HCEC 1CT (cell line): Measurements from ENCODE around the gene MRGPRG.

Source experiments
- DNase-seq: peaks from one replicate; pipeline ENCODE4 v3.0.0-alpha.2; 2017

The MRGPRG gene

DNA sequence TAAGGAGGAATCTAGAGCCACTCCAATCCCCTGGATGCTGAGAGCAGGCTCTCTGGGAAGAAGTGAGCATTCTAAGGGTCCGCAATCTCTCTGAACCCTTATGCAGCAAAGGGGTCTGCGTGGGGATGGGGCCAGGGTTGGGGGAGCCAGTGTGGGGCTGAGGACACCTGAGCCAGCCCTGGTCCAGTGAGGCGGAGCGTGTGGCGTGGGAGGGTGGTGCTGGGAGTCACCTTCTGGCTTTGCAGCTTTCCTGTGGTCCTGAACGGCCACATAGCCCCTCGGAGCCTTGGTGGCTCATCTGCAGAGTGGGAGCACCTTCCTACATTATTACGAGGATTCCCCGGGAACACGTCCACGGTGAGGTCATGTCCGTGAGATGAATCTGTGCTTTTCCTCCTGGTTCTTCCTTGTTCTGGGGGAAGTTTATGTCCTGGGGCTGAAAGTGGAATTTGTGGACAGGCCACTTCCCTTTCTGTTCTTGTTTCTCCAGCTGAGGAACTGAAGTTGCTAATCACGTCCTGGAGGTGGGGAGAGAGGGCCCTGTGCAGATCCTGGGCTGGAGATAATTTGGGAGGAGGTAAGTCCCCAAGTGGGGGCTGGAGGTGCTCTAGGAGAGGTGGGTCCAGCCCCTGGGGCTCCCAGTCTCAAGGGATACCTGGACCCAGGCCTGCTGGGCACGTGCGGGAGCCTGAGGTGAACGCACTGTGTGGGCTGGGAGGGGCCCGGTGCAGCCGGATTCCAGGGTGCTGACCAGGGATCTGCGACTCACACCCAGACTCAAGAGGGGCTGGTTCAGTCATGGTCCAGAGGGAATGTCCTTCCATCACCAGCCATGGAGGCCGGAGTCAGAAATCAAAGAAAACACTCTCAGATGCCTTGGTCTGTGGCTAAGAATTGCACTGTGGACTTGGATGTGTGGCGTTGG, 7.5 kb upstream of the MRGPRG start:
- DNase-seq = no peak

DNA sequence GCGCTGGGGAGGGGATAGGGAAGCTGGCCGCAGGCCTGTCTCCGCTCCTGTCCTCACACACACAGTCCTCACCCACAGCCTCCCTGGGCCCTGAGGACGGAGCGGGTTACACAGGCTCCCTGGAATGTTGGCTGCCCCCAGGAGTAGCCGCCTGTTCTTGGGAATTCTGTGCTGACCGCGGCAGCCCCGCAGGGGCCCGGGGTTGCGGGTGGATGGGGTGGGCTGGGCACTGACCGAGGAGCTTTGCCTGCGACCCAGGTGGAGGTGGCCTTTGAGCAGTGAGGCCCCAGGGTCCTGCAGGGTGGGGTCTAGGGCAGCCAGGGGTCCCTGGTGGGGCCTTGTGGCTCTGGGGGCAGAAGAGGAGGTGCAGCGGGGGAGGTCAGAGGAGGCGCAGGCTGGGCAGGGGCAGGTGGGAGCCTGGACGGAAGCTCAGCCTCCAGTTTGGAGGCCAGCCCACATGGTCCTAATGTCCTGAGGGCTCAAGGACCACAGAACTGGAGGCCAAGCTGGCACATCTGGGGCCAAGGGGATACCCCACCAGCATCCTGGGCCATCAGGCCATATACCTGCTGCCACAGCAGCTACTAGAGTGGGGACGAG, 6.6 kb upstream of the MRGPRG start:
- DNase-seq = no peak

GRCh38 chr11:3224401-3225057, 5.9 kb upstream of the MRGPRG start:
- DNase-seq = no peak

DNA sequence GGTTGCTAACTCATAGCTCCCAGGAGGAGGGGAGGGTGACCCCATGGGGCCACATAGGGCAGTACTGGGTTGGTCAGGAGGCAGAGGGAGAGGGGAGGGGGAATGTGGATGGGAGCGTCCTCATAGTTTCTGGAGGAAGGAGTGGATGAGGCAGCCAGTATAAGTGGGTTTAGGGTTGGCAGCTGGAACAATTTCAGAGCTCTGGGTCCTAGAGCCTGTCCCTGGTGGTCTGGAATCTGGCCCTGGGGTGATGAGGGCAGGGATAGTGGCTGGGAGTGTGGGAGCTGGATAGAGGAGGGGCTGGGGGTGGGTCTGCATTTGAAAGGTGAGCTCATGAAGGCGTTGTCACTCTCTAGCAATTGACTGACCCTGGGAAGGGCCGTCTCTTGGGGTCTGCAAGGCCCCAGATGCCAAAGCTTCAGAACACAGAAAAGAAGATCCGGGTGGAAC, 5.3 kb upstream of the MRGPRG start:
- no peak for DNase-seq

DNA sequence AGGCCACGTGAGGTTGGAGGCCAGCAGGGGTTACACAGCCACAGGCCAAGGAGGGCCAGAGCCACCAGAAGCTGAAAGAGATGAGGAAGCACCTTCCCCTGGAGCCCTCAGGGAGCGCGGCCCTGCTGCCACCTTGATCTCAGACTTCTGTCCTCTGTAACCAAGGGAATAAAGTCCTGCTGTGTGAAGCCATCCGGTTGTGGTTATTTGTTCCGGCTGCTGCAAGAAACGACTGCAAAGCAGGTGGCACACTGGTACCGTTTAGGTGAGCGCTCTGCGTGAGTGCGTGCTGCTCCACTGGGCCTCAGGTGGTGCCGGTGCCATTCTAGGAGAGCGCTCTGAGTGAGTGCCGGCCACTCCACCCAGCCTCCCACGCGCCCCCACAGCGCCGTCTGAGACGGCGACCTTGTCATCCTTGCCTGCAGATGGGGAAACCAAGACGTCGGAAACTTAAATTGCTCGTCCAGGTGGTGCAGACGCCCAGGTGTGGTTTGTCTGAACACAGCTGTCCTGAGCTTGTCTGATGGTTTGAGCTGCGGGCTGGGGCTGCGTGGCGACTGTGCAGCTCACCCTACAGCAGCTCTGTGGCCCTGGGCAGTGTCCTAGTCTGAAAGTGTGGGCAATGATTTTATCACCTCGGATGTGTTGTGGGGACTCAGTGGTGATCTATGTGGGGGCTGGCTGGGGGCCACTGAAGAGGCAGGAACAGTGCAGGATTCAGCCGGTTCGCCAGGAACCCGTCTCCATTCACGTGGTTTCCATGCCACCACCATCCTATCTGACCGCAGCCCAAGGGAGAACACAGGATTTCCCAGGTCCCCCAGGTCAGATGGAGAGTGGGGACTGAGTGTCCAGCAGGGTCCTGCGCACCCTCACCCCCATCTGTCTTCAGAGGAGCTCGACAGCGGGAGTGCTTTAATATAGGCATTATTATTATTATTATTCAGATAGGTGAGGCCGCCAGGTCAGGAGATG, 4.6 kb upstream of the MRGPRG start:
- no peak for DNase-seq

DNA sequence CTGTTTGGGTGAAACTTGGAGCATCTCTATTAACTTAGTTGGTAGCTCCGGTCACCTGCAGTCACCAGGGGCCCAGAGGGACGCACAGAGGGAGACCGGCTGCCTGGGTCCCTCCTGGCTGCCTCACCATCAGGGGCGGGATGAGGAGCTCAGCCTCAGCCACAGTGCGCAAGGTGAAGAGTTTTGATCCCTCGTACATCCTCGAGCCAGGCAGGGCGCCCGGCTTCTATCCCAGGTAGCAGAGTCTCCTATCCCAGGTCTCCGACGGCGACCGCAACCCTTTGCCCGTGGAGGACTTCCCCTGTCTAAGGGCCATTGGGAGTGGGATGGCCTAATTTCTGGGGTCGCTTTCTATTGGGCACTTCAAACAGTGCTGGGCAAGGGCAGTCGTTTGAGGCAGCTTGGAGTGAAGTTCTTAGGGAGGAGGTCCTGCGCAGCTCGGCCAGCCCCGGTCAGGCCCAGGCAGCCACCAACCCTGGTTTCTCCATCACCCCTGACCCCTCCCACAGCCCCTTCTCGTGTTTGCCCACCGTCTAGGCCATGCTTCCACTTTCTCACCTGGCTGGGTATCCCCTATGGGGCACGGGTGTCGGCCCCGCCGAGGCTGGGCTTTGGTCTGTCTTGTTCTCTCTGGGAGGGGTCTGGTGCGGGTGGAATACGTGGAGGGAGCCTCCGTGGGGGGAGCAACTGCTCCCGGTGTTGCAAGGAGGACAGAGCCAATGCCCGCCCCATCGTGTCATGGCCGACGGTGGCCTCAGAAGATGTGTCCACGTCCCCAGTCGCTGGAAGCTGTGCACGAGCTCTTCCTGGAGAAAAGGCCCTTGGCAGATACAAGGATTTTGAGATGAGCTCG, 3.6 kb upstream of the MRGPRG start:
- no peak for DNase-seq

- DNase-seq = no peak
These were observed 2.9 kb upstream of the MRGPRG start for GRCh38 chr11:3221408-3222002.

GRCh38 chr11:3220521-3221407, 2.2 kb upstream of the MRGPRG start:
- no peak for DNase-seq

DNA sequence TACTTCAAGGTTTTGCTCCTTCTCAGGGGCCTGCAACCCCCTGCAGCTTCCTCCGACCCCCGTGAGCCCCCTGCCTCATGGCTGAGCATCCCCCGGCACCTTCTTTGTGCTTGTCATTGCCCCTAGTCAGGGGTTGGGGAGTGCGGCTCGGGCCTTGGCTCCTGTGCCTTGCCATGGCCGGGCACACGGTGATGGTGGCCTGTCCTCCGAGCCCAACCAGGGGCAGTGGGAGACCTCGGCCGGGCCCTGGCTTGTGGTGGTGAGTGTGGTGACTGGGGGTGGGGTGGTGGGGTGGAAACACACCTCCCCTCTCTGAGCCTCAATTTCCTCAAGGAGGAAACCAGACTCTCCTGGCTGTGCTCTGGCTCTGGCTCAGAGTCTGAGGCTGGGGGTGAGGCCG, 1.5 kb upstream of the MRGPRG start:
- no peak for DNase-seq

GRCh38 chr11:3219281-3219892, 774 bp upstream of the MRGPRG start:
- no peak for DNase-seq

- DNase-seq = no peak
These were observed 663 bp downstream of the MRGPRG start for GRCh38 chr11:3217818-3218482.

DNA sequence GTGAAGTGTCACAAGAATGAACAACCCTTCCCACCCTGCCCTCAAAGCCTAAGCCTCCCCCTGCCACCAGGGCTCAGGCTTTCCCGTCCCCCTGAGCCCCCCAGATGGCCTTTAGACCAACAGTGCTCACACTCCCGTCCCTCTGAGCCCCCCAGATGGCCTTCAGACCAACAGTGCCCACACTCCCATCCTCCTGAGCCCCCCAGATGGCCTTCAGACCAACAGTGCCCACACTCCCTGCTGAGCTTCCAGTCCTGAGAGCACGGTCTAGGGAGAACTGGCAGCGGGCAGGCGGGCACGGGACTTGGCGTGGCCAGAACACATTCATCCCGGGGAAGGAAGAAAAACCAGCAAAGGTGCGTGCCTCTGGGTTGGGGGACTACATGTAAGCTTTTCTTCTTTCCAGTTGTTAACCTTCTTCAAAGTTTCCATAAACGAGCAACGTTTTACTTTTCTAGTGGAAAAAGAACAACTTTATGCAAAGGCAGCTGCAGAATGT, 2.5 kb downstream of the MRGPRG start:
- DNase-seq = no peak

DNA sequence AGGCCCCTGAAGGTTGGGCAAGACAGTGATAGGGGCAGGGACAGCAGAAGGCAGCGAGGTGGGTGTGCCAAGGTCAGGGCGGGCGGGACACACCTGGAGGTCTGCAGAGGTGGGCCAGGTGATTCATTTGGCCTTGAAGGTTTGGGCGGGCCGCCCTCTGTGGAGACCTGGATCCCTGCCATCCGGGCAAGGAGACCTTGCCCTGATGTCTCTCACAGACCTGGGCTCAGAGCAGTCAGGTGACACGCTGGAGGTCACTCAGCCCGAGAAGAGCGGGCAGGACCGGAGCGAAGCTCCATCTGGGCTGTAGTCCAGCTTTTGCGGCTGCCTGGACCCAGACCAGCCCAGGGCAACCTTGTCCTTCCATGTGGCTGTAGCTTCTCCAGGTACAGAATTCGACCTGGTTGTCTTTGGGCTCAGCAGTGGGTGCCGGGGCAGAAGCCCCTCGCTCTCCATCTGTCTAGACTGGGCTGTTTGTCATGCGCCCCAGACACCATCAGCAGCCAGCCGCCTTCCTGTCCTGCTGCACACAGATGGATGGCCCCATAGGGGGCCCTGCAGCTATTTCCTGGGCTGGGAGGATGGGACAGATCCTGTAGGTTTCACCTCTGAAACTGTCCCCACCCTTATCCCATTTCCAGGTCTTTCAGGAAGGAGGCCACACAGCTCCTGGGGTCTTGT, 3.1 kb downstream of the MRGPRG start:
- DNase-seq = no peak

- DNase-seq = no peak
These were observed 4.3 kb downstream of the MRGPRG start for GRCh38 chr11:3214420-3214699.

DNA sequence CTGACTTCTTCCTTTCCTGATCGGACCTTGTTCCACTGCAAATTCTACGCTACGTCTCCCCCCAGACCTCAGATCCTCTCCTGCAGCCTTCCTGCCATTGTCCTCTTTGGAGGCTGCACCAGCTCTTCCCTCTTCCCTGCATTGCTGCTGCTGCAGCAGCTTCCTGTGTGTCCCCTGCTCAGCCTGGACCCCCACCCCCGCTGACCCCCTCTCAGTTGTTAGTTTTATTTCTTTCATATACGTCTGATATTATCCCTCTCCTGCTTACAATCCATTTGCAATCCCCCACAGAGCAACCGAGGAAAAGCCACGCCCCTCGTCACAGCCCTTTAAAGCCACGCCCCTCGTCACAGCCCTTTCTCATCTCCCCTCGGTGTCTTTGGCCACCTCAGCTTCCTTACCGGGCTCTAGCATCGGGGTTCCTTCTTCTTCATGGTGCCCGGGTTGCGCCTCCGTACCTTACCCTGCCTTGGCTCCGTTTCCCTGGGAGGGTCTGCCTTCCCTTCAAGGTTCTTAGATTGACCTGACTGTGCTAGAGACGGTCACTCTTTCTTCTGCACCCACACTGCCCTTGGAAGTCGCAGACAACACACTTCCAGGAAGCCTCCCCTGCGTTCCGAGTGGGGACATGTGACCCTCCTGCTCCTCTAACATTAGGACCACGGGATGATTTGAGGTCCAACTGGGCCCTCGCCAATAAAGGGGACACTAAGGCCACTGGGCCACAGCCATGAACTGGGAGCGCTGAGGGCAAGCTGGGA, 4.8 kb downstream of the MRGPRG start:
- no peak for DNase-seq

- DNase-seq = no peak
These were observed 10.3 kb downstream of the MRGPRG start for GRCh38 chr11:3208272-3208671.

GRCh38 chr11:3207526-3208189, 11.0 kb downstream of the MRGPRG start:
- no peak for DNase-seq
